Loucy (cell line): ENCODE data around the gene IRGQ.

ENCODE experiments used
- EZH2phosphoT487 ChIP-seq: fragments of 200-600 bp; IDR thresholded peaks from 2 replicates; pipeline ENCODE4 v1.6.1; 2018; ENCODE audit warnings: antibody characterized with exemption, mild to moderate bottlenecking, moderate library complexity, borderline replicate concordance
- TF ChIP-seq, protein P1 (sequence below): fragments of 200-600 bp; sonication (generic); conservative IDR thresholded peaks from 2 replicates; pipeline ENCODE4 v1.5.1; 2014; ENCODE audit warnings: mild to moderate bottlenecking, antibody characterized with exemption, low read length

DNA sequence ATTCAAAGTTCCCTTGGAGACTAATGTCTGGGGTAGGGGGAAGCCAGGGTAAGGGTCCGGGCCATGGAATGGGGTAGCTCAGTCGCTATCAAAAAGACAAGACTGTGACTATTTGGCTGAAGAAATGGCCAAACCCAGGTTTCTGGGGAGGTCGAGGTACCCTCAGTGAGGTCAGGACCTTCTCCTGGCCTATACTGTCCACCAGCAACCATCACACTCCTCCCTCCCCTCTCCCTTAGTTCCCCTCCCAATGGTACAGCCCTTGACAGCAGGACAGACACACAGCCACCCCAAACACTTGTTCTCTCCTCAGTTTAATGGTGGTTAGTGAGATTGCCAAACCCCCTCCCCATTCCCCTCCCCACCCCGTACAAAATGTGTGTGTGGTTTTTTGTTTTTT, 26.1 kb upstream of the IRGQ start:
- TF ChIP-seq, protein P1, sequence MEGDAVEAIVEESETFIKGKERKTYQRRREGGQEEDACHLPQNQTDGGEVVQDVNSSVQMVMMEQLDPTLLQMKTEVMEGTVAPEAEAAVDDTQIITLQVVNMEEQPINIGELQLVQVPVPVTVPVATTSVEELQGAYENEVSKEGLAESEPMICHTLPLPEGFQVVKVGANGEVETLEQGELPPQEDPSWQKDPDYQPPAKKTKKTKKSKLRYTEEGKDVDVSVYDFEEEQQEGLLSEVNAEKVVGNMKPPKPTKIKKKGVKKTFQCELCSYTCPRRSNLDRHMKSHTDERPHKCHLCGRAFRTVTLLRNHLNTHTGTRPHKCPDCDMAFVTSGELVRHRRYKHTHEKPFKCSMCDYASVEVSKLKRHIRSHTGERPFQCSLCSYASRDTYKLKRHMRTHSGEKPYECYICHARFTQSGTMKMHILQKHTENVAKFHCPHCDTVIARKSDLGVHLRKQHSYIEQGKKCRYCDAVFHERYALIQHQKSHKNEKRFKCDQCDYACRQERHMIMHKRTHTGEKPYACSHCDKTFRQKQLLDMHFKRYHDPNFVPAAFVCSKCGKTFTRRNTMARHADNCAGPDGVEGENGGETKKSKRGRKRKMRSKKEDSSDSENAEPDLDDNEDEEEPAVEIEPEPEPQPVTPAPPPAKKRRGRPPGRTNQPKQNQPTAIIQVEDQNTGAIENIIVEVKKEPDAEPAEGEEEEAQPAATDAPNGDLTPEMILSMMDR: no peak
- no peak for TF ChIP-seq EZH2phosphoT487
